MM.1S (cell line): ENCODE measurements around the gene ELMOD2.

Experiments used
- DNase-seq: peaks from one replicate; pipeline ENCODE4 v3.0.0-alpha.2; 2015
- H2AFZ ChIP-seq: fragments of 300-600 bp; sonication (generic); 2 replicates; pipeline ENCODE4 v1.6.0; 2016; ENCODE audit warnings: antibody characterized with exemption, low read length
- H3F3A ChIP-seq: fragments of 300-600 bp; sonication (generic); 2 replicates; pipeline ENCODE4 v1.6.1; 2016; ENCODE audit warnings: mild to moderate bottlenecking, antibody characterized with exemption, low read length, moderate library complexity, mixed read lengths; ENCODE audit not compliant: insufficient read depth
- H3K27ac ChIP-seq: fragments of 300-600 bp; sonication (generic); 2 replicates; pipeline ENCODE4 v1.5.1; 2016; ENCODE audit warnings: mild to moderate bottlenecking, low read length
- H3K27me3 ChIP-seq: fragments of 300-600 bp; sonication (generic); replicated peaks from 2 replicates; pipeline ENCODE4 v1.6.0; 2016; ENCODE audit warnings: low read length; ENCODE audit not compliant: insufficient read depth
- H3K36me3 ChIP-seq: fragments of 300-600 bp; sonication (generic); replicated peaks from 2 replicates; pipeline ENCODE4 v1.6.1; 2016; ENCODE audit warnings: mild to moderate bottlenecking, low read length, mixed read lengths; ENCODE audit not compliant: insufficient read depth
- H3K4me1 ChIP-seq: fragments of 300-600 bp; sonication (generic); 2 replicates; pipeline ENCODE4 v1.6.1; 2016; ENCODE audit warnings: low read length, mixed read lengths
- H3K4me2 ChIP-seq: fragments of 300-600 bp; sonication (generic); 2 replicates; pipeline ENCODE4 v1.6.0; 2016; ENCODE audit warnings: low read depth, low read length
- H3K4me3 ChIP-seq: fragments of 300-600 bp; sonication (generic); 2 replicates; pipeline ENCODE4 v1.5.1; 2016; ENCODE audit warnings: low read length, mixed read lengths
- H3K79me2 ChIP-seq: fragments of 300-600 bp; sonication (generic); 2 replicates; pipeline ENCODE4 v1.6.1; 2016; ENCODE audit warnings: mixed run types, low read length, mixed read lengths
- H3K9ac ChIP-seq: fragments of 300-600 bp; sonication (generic); 2 replicates; pipeline ENCODE4 v1.6.1; 2016; ENCODE audit warnings: low read length, mixed read lengths
- H3K9me2 ChIP-seq: fragments of 300-600 bp; sonication (generic); replicated peaks from 2 replicates; pipeline ENCODE4 v1.6.1; 2016; ENCODE audit warnings: mild to moderate bottlenecking, low read length, mixed read lengths; ENCODE audit not compliant: insufficient read depth
- H3K9me3 ChIP-seq: fragments of 300-600 bp; sonication (generic); replicated peaks from 2 replicates; pipeline ENCODE4 v1.6.1; 2016; ENCODE audit warnings: mild to moderate bottlenecking, low read length, mixed read lengths; ENCODE audit not compliant: insufficient read depth
- H4K20me1 ChIP-seq: fragments of 300-600 bp; sonication (generic); 2 replicates; pipeline ENCODE4 v1.6.1; 2016; ENCODE audit warnings: mild to moderate bottlenecking, low read length, moderate library complexity, mixed read lengths; ENCODE audit not compliant: insufficient read depth
- CTCF ChIP-seq: fragments of 300-600 bp; sonication (generic); IDR thresholded peaks from 2 replicates; pipeline ENCODE4 v1.5.1; 2016; ENCODE audit warnings: antibody characterized with exemption, low read length, mixed read lengths
- EZH2 ChIP-seq: fragments of 300-600 bp; sonication (generic); optimal IDR thresholded peaks from 2 replicates; pipeline ENCODE3; 2017; ENCODE audit warnings: low read depth, mild to moderate bottlenecking, antibody characterized with exemption, low read length, mixed read lengths
- EZH2phosphoT487 ChIP-seq: fragments of 300-600 bp; sonication (generic); IDR thresholded peaks from 2 replicates; pipeline ENCODE4 v1.6.1; 2018; ENCODE audit warnings: antibody characterized with exemption, low read length

Gene ELMOD2

DNA sequence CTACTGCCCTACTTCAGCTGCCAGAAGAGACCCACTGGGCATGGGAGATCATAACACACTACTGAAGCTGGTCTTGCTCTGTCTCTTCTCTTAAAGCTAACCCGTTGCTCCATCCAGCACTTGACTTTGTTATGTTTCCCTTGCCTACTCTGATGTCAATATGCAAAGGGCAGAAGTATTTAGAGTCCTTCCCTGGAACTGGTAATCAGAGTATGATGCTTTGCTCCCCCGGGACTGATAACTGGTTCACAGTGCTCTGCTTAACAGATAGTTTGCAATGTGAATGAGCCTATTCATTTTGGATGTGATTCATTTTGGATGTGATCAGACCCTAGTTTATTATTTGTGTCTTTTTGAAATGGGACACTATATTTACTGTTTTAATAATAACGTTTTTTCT, 57.1 kb downstream of the ELMOD2 start:
- no peak overlapping the region for H3K4me3 ChIP-seq
- no peak for DNase-seq
- H3K36me3 ChIP-seq = no peaks in the 10 kb centered on the region
- H3K9ac ChIP-seq = no peak overlapping the region
- H3K27me3 ChIP-seq = no peaks in the 10 kb centered on the region
- H3K9me3 ChIP-seq = no peaks in the 10 kb centered on the region
- H3K9me2 ChIP-seq = no peaks in the 10 kb centered on the region
- no peaks in the 10 kb centered on the region for H3K79me2 ChIP-seq
- no peak overlapping the region for H3K27ac ChIP-seq
- no peaks in the 10 kb centered on the region for H3F3A ChIP-seq
- TF ChIP-seq EZH2phosphoT487 = no peak
- no peak overlapping the region for H3K4me2 ChIP-seq
- no peak overlapping the region for H2AFZ ChIP-seq
- no peaks in the 10 kb centered on the region for H3K4me1 ChIP-seq
- no peaks in the 10 kb centered on the region for H4K20me1 ChIP-seq

DNA sequence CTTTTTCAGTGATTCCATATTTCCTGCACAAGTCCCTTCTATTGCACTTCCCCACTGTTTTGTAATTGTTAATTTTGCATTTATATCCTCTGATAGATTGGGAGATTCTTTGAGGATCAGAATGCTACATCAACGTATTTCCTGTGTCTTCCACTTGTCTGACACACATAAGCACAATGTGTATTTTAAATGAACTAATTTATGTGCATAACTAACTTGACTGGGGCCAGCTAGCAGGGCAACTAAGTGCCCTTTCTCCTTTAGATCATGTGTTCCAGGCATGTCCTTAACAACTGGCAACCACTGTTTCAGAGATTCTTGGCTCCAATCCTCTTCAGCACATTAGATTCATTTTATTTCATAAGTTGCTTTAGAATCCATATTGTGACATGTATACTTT, 60.5 kb downstream of the ELMOD2 start:
- no peak overlapping the region for H3K4me2 ChIP-seq
- no peak for TF ChIP-seq CTCF
- H3K27ac ChIP-seq = no peak overlapping the region
- H3K4me1 ChIP-seq = no peaks in the 10 kb centered on the region
- no peak for DNase-seq
- no peak overlapping the region for H2AFZ ChIP-seq
- no peaks in the 10 kb centered on the region for H3F3A ChIP-seq
- H3K79me2 ChIP-seq = no peaks in the 10 kb centered on the region
- no peaks in the 10 kb centered on the region for H3K27me3 ChIP-seq
- H3K4me3 ChIP-seq = no peak overlapping the region
- no peaks in the 10 kb centered on the region for H3K9me2 ChIP-seq
- H3K36me3 ChIP-seq = no peaks in the 10 kb centered on the region
- no peaks in the 10 kb centered on the region for H3K9me3 ChIP-seq
- no peak overlapping the region for H3K9ac ChIP-seq
- no peaks in the 10 kb centered on the region for H4K20me1 ChIP-seq

DNA sequence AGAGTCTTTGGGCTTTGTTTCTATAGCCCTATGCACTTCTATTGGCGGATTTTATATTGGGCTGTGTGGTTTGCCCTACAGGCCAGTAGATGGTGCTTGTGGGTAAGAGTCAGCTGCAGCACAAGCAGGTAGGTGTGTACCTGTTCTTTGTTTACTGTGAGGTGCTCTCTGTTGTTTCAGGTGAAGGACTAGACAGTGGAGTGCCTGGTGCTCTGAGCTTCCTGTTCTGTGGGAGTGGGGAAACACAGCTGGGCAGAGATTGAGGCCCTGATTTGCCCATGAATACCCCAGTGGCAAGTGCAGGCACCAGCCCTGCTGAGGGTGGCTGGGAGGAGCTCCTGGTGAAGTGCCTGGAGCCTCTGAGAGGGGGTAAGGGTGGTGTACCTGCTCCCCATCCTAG, 71.1 kb downstream of the ELMOD2 start:
- no peaks in the 10 kb centered on the region for H4K20me1 ChIP-seq
- no peak overlapping the region for H3K27ac ChIP-seq
- H3K9ac ChIP-seq = no peak overlapping the region
- H2AFZ ChIP-seq = 0 out of 2 replicates have a peak overlapping the region, but pooled peaks have one; percentile 9
- no peak for TF ChIP-seq EZH2
- TF ChIP-seq CTCF = peak; percentile 78
- H3K4me2 ChIP-seq = no peak overlapping the region; the same call in 1 of the 2 replicates
- no peaks in the 10 kb centered on the region for H3K79me2 ChIP-seq
- no peak overlapping the region for H3K4me3 ChIP-seq
- no peaks in the 10 kb centered on the region for H3K36me3 ChIP-seq
- peak; percentile 80 for DNase-seq
- H3K9me3 ChIP-seq = no peaks in the 10 kb centered on the region
- no peaks in the 10 kb centered on the region for H3K27me3 ChIP-seq
- no peaks in the 10 kb centered on the region for H3F3A ChIP-seq
- H3K9me2 ChIP-seq = no peaks in the 10 kb centered on the region
- no peaks in the 10 kb centered on the region for H3K4me1 ChIP-seq

GRCh38 chr4:140600408-140600807, 76.4 kb downstream of the ELMOD2 start:
- Histone ChIP-seq H3K4me2 (no peak overlapping the region), H3K4me3 (no peak overlapping the region), H3K9me3 (no peaks in the 10 kb centered on the region), H3K79me2 (no peaks in the 10 kb centered on the region), H2AFZ (no peak overlapping the region), H3F3A (no peaks in the 10 kb centered on the region), H3K36me3 (no peaks in the 10 kb centered on the region), H4K20me1 (no peaks in the 10 kb centered on the region), H3K4me1 (no peaks in the 10 kb centered on the region), H3K27ac (no peak overlapping the region), H3K9me2 (no peaks in the 10 kb centered on the region), H3K27me3 (no peaks in the 10 kb centered on the region), H3K9ac (no peak overlapping the region)
- no peak for DNase-seq
- TF ChIP-seq EZH2 = no peak
- no peak for TF ChIP-seq EZH2phosphoT487
- no peak for TF ChIP-seq CTCF
